Right ventricle myocardium inferior (tissue), 1 donor: Measurements from ENCODE around the gene DDX52. TPM values are rescaled to one million over a fixed set of nuclear protein-coding genes. Genes with fewer than 3 reads are reported as not detected.
A peak's percentile ranks its signal among the peaks of the same experiment; 100 is the strongest.
"Not testable (repeated sequence)": the region's sequence is repeated elsewhere in the genome, so short reads cannot be mapped to it uniquely, and the experiment has no call there.

Experiments used
- ATAC-seq: fragments of 200-7000 bp; cut with Tn5 transposase; one replicate; pipeline ENCODE4 v1.9.1; 2020; ENCODE audit warnings: mild to moderate bottlenecking, moderate library complexity
- DNase-seq: peaks from one replicate; pipeline ENCODE4 v3.0.0; 2021; ENCODE audit errors: missing footprints
- intact Hi-C: fragments of 100-400 bp; cut with DNase I; formaldehyde crosslinking; loops from one replicate; pipeline ENCODE4 v1.11.0; 2022
- long read RNA-seq: library from polyadenylated mRNA; unstranded; transcript quantifications from one replicate; pipeline ENCODE4 v2.0.0, GENCODE V29; 2021
- total RNA-seq: library from RNA; stranded (reverse); fragmentation: NEBNext Ultra II Directional; extraction: Animal tissue kit (Norgen Biotek cat#: 25700); gene quantifications from one replicate; pipeline ENCODE4 v1.2.1, GENCODE V29; 2021
- donor health status: DM: no; HTN: yes; CAD: no; lungs with severe emphysema.

DDX52 gene, protein sequence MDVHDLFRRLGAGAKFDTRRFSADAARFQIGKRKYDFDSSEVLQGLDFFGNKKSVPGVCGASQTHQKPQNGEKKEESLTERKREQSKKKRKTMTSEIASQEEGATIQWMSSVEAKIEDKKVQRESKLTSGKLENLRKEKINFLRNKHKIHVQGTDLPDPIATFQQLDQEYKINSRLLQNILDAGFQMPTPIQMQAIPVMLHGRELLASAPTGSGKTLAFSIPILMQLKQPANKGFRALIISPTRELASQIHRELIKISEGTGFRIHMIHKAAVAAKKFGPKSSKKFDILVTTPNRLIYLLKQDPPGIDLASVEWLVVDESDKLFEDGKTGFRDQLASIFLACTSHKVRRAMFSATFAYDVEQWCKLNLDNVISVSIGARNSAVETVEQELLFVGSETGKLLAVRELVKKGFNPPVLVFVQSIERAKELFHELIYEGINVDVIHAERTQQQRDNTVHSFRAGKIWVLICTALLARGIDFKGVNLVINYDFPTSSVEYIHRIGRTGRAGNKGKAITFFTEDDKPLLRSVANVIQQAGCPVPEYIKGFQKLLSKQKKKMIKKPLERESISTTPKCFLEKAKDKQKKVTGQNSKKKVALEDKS
- total RNA-seq = 14.9 TPM
- long read RNA-seq, full-length matches to known transcripts = 7 of 9 reads
- long read RNA-seq, partial matches to known transcripts = 1 of 9 reads
- long read RNA-seq, other reads (novel, unspliced or antisense) = 1 of 9 reads

DNA sequence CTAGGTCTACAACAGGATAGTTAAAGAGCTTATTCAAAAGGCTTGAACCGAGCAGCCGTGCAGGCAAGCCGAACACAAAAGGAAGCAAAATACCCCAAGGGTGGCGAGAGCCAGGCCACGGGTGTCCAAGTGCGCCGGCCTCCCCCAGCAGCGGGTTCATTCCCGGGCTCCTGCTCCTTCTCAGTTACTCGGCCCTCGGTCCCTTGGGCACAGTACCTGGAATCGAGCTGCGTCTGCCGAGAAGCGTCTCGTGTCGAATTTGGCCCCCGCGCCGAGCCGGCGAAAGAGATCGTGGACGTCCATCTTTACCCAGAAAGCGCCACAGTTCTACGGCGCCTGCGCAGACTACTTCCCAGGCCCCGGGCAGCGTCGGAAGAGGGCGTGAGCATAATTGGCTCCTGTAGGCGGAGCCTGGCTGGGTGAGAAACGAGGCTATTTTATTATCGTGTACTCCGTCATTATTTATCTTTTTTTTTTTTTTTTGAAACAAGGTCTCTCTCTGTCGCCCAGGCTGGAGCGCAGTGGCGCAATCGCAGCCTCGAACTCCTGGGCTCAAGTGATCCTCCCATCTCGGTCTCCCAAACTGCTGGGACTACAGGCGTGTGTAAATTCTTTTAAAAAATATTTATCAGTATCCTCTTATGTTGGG is at the start of gene DDX52:
TSS of gene DDX52 (minus strand) at position 329 of the 649 bp plus-strand sequence. CDS start at position 303, 26 bp downstream.
- ATAC-seq (peak; percentile 99), DNase-seq (peak; percentile 96)
- intact Hi-C loops = no loop called here

DNA sequence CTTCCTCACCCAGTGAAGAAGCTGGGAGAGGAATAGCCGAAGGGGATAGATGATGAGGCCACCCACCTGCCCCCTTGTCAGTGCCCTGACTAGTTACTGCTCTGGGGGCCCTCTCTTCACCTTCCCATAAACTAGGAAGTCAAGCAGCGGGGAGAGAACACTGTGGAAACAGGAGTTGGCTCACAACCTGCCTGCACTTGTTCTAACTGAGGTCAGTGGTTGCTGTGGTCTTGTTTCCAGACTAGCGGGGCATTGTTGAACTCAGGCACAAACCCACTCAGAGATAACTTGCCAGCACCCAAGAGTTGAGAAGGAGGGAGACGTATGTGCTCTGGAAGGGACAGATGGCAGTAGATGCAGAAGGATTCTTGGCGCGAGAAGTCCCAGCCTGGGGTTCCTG is 48.6 kb upstream of the DDX52 start:
- intact Hi-C loops = no loop called here
- DNase-seq (no peak), ATAC-seq (no peak)

DNA sequence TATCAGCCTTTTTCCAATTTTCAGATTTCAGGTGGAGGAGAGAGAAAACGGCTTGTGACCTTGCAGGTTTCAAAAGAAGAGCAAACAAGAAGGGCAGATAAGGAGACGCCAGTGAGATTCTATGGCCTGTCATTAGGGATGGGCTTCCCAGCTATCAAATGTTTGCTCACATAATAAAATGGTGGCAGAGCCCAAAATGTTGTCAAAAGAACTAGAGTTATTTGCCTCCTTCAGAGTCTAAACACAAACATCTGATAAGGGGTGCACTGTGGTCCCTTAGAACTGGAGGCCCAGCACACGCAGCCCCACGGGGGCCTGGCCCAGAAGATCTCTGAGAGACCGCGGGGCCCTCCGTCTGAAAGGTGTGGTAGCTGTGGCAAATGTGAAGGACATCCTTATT is 46.1 kb upstream of the DDX52 start:
- intact Hi-C loops = no loop called here
- ATAC-seq (no peak), DNase-seq (no peak)

DNA sequence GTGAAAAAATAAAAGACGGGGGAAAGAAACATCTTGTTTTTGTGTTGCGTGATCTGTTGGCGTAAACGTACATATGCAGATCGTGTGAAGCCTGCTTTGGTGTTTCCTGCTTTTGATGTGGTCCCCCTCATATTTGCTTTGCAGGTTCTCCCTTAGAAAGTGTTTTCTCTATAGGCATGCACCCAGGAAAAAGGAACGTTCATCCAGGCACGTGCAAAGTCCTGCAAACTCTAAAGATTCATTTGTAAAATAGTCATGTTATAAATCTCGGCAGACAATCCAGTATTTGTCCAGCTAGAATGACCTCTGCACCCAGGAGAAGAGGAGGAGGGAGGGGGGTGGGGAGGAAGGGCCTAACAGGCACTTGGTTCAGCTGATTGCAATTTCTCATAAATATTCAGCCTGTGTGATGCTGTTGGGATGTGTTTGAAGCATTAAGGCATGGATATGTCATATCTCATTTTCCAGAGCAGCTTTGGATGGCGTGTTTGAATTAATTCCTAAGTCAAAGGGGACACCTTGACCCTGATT is 40.3 kb upstream of the DDX52 start:
- ATAC-seq (no peak), DNase-seq (no peak)
- intact Hi-C loops = no loop called here

DNA sequence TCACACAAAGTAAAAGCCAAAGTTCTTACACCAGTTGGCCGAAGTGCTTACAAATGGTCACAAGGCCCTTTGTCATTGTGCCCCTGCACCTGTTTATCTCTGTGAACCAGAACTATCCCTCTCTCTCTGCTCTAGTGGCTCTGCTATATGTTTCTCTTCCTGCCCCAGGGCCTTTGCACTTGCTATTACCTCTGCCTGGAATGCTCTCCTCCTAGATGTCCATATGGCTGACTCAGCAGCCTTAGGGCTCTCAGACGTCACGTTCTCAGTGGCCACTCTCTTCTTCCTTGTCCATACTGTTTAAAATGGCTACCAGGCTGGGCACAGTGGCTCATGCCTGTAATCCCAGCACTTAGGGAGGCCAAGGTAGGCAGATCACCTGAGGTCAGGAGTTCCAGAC is 38.8 kb upstream of the DDX52 start:
- intact Hi-C loops = no loop called here
- ATAC-seq (no peak), DNase-seq (no peak)

DNA sequence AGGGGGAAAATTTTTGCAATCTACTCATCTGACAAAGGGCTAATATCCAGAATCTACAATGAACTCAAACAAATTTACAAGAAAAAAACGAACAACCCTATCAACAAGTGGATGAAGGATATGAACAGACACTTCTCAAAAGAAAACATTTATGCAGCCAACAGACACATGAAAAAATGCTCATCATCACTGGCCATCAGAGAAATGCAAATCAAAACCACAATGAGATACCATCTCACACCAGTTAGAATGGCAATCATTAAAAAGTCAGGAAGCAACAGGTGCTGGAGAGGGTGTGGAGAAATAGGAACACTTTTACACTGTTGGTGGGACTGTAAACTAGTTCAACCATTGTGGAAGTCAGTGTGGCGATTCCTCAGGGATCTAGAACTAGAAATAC is 36.7 kb upstream of the DDX52 start:
- ATAC-seq, DNase-seq, intact Hi-C loops: not testable (repeated sequence)

DNA sequence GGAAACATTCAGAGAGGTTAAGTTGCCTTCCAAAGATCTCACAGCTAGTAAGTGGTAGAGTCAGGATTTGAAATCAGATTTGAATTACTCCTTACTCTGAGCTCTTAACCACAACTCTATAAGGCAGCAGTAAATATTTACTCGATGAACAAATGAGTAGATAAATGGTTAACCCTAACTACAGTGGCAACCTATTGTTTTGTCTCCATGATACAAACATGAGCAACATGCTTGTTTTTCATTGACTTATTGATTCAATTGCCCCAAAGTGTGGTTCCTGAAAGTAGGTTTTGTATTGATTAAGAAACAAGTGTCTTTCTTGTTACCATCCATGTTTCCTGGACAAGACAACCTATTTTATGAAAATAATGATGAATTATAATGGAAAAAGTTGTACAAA is 34.8 kb upstream of the DDX52 start:
- ATAC-seq = no peak
- DNase-seq = no peak
- intact Hi-C loops = no loop called here

DNA sequence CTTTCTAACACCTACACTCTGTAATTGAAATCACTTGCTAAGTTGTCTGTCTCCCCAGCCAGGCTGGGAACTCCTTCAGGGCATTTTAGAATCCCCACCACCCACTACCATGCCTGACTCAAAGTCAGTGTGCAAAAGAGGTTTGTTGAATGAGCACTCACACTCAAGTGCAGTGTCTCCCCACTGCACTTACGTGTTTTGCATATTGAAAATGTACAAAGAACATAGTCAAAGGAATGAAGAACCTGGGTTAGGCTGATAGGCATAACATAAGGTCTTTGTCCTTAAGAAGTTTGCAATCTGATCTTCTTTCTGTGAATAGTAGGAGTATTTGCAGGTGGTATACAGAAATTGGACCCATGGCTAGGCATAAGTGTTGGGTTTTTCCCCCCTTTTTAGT is 33.8 kb upstream of the DDX52 start:
- DNase-seq (no peak), ATAC-seq (no peak)
- intact Hi-C loops = no loop called here

DNA sequence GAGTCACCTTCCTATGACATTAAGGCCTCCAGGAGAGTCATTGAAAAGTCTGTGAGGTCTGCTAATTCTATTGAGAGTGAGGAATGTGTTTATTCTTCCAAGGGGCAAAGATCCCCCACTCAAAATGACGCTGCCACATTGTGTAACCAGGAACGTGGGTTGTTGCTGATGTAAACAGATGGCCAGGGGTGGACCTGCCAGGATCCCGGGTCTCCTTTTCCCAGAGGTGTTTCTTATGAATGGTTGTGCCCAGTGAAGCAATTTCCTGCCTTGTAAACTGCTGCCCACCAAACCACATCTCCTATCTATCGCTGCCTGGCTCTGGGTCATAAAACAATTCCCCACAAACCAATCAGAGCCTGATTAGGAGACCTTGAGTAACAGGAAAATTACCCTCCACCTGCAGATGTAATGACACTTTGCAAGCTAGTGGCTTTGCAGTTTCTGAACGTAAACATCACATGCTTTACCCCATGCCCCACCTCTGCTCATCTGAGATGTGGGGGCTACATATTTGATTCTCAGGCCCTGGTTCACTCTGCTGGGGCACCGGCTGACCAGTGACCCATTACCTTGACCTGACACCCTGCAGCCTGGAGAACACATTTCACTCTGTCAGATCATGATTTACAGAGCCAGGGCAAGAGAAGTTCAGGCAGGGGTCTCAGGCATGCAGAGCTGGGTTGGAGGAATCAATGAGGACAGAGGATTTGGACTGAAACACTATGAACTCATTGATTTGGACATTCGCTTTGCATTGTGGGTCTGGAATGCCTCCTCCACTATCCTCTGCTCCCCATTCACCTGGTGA is 33.1 kb upstream of the DDX52 start:
- intact Hi-C loops = no loop called here
- DNase-seq (no peak), ATAC-seq (no peak)

DNA sequence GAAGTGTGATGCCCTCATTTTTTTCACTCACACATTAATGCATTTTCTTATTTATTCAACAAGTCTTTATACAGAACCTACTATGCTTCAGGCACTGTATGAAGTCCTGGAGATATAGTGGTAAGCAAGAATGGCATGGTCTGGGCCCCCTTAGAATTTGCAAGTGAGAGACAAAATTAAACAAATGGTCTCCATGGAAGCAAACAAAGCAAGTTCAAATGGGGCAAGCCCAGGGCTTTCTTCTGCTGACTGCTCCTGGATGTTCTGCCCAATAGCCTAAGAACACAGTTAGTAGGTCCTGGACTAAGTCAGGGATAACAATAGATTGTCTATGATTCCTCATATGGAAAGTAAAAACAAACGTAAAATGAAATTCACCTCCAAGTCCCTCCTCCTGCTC is 31.3 kb upstream of the DDX52 start:
- ATAC-seq (no peak), DNase-seq (no peak)
- intact Hi-C loops = no loop called here

DNA sequence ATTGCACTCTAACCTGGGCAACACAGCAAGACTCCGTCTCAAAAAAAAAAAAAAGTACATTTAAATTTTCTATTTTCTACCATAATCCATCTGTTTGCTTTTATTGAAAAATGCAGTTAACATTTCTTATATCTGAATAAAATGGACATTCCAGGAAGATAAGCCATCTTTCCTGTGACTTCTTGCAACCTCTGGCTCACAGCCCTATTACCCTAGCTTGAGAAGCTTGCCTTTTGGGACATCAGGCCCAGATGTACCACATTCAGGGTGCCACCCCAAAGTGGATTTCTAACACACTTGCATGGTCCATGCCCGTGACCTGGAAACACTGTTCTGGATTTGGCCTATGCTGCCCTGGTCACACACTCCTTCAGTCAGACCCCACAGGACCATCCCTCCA is 30.1 kb upstream of the DDX52 start:
- ATAC-seq (no peak), DNase-seq (no peak)
- intact Hi-C loops = no loop called here

DNA sequence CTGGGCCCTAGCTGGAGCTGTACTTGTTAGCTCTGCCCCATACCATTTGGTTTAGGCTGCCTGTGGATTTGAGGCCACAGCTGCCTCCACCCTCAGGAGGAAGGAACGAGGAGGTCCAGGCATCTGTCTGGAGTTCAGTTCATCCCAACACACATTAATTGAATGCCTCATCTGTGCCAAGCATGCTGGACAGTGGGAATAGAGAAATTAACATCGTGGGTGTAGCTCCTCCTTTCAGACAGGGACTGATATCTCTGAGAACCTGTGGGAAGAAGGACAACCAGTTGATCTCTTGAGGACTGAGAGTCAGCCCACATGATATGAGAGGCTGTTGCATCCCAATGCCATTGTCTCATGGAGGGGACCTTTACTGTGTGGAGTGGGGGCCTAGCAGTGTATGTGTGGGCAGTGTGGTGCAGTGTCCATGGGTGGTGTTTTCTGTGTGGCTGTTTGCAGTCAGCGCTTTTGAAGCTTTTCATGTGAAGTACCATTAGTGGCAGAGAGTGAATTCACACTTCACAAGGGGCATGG is 29.4 kb upstream of the DDX52 start:
- DNase-seq (no peak), ATAC-seq (no peak)
- intact Hi-C loops = no loop called here

DNA sequence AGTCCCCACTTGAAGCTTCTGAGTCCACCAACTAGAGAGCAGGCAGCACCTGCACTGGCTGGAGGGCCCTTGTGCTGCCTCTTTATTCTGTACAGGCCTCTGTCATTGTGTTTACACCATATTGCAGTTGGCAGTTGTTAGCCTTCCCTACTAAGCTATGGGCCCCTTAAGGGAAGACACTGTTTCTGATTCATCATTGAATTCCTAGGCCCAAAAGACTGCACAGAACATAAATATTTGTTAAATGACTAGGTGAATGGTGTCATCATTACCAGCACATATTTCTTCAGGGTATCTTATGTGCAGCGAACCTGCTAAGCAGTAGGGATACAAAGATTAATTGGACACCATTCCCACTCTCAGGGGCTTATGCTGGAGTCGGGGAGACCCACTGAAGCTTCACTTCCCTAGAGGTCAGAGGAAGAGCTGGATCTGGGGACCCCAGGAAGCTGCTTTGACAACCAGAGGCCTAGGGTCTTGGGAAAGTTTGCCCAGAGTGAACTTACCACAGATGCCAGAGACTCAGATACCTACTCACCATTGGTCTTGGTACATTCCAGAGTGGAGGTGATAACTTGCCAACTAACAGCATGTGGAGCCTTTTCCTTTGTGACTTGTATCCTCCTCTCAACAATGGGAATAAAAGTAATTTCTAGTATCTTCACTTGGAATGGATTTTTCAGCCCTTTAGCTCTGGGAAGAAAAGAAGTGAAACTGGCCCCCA is 28.7 kb upstream of the DDX52 start:
- ATAC-seq = no peak
- no peak for DNase-seq
- intact Hi-C loops = no loop called here

DNA sequence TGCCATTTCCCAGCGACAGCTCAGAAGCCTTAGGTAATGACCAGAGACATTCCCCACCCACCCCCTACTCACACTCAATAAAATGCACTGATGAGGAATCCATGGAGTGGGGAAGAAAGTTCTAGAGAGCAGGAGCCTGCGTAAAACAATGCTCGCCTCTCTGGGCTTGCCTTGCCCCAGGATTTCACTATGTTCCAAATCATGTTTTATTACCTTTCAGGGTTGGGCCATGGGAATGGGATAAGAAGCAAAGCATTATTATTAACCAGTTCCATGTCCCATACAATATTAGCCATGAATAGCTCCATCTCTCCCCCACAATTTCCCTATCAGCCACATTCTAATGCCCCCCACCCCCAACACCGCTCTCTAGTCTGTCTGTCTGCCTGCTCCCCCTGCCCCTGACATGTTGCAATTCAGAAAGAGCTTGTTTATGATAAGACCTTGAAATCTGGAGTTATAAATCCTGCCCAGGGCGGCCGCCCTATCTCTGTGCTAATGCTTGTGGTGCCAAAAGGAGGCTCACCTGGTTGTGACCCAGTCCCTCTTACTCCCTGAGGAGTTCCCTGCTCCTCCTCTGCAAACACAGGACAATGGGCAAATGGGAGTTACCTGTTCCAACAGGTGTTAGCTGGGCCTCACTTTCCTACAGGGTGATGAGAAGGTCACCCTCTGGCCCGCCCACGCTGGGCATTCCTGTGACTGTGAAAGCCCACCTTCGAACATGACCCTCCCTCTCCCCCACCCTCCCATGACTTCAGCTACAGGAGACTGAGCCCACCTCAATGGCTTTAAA is 28.0 kb upstream of the DDX52 start:
- DNase-seq = no peak
- no peak for ATAC-seq
- intact Hi-C loops = no loop called here

DNA sequence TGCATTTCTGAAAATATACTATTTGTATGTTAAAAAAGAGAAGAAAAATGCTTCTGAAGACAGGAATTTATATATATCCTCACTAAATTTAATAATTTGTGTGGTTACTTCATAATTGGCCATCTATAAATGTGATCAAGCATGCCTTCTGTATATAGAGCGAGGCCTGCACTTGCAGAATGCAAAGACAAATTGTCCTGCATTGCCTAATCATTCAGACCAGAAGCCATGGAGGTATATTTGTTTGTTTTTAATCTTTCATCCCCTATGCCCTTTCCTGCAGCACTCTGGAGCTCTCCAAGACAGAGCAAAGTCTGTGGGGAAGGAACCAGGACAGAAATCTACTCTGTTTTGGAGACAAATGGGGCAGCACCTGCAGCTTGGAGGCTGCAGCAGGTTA is 23.8 kb upstream of the DDX52 start:
- intact Hi-C loops = no loop called here
- DNase-seq = no peak
- ATAC-seq = no peak

DNA sequence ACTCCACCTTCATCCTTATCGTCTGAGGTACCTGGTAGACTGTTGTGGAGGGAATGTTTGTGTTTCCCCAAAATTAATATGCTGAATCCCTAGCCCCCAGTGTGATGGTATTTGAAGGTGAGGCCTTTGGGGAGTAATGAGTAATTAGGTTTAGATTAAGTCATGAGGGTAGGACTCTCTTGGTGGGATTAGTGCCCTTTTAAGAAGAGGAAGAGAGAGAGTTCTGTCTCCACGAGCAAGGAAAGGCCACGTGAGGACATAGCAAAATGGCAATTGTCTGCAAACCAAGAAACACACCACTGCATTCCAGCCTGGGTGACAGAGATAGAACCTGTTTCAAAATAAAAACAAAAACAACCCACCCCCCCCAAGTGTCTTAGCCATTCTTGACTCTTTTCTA is 21.0 kb upstream of the DDX52 start:
- no peak for ATAC-seq
- intact Hi-C loops = no loop called here
- no peak for DNase-seq

DNA sequence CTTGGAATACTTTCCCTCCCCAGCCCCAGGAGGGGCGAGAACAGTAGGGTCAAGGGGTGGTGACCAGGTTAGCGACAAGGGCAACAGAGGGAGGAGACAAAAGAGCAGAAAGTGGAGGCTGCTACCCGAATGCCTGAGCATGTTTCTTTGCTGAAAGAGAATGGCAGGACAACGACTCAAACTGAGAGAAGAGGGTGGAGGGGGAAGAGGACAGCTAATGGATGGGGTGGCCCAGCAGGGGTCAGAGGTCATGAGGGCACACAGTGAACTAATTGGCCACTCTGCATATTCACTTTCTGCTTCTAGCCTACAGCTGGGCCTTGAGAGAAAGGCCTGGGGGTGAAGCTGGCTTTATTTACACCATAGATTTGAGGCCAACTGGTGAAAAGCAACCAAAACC is 19.1 kb upstream of the DDX52 start:
- ATAC-seq (no peak), DNase-seq (no peak)
- intact Hi-C loops = no loop called here
